T follicular helper cell (primary cell): ENCODE data around the gene UPF1.
"Not testable (repeated sequence)": the region's sequence is repeated elsewhere in the genome, so short reads cannot be mapped to it uniquely, and the experiment has no call there.

ENCODE experiments used
- DNase-seq: peaks from one replicate; pipeline ENCODE4 v3.0.0-alpha.2; 2020; ENCODE audit warnings: low read depth

UPF1 gene

GRCh38 chr19:18898607-18899408, 67.0 kb downstream of the UPF1 start:
- DNase-seq, result no peak

- DNase-seq, result no peak
These were observed 68.1 kb downstream of the UPF1 start for GRCh38 chr19:18899624-18900560.

GRCh38 chr19:18900700-18901481, 69.1 kb downstream of the UPF1 start:
- DNase-seq, result no peak

GRCh38 chr19:18901491-18901890, 69.7 kb downstream of the UPF1 start:
- no peak for DNase-seq

GRCh38 chr19:18902519-18902918, 70.8 kb downstream of the UPF1 start:
- DNase-seq, result not testable (repeated sequence)

- no peak for DNase-seq
These were observed 71.6 kb downstream of the UPF1 start for GRCh38 chr19:18903156-18904037.

- DNase-seq, result no peak
These were observed 72.7 kb downstream of the UPF1 start for GRCh38 chr19:18904334-18905057.

- DNase-seq, result no peak
These were observed 73.3 kb downstream of the UPF1 start for GRCh38 chr19:18905058-18905456.

GRCh38 chr19:18905513-18906236, 73.9 kb downstream of the UPF1 start:
- DNase-seq, result no peak

GRCh38 chr19:18906605-18907519, 75.1 kb downstream of the UPF1 start:
- no peak for DNase-seq

- DNase-seq, result no peak
These were observed 77.3 kb downstream of the UPF1 start for GRCh38 chr19:18908917-18909619.

GRCh38 chr19:18910010-18910409, 78.3 kb downstream of the UPF1 start:
- no peak for DNase-seq

- no peak for DNase-seq
These were observed 79.2 kb downstream of the UPF1 start for GRCh38 chr19:18910801-18911436.

- DNase-seq, result no peak
These were observed 81.2 kb downstream of the UPF1 start for GRCh38 chr19:18912933-18913332.

GRCh38 chr19:18913466-18913865, 81.7 kb downstream of the UPF1 start:
- no peak for DNase-seq

- DNase-seq, result no peak
These were observed 83.9 kb downstream of the UPF1 start for GRCh38 chr19:18915639-18916038.

GRCh38 chr19:18917593-18917992, 85.8 kb downstream of the UPF1 start:
- DNase-seq, result not testable (repeated sequence)
